Measurements from ENCODE around the gene GABBR2. TPM values are rescaled to one million over a fixed set of nuclear protein-coding genes. Genes with fewer than 3 reads are reported as not detected.
"Not testable (repeated sequence)": the region's sequence is repeated elsewhere in the genome, so short reads cannot be mapped to it uniquely, and the experiment has no call there.

GABBR2 gene
- polyA plus RNA-seq, 4 donors: 0.09 to 1.4 (median 0.71) TPM; not detected in 1

DNA sequence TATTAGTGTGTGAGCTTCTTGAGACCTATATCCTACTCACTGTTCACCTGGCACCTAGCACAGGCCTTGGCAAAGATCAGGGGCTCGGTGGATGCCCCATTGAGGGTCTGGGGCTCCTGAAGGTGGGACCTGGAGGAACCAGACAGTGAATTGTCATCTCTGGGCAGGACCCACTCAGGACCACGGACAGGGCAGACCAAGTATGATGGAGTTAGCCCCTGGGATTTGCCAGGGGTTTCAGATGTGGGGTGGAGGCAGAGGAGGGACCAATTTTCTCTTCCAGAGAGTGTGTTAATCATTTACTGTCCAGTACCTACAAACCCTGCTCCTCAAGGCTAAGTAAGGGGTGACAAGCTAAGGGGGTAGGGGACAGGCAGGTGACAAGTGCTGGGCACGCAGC is 424.0 kb downstream of the GABBR2 start:
- FAIRE-seq: no peak
- H3K4me1 ChIP-seq (ENCODE audit: control insufficient read depth in 3 of 3, insufficient read depth in 2 of 3, low read depth in 1 of 3, low read length in 2 of 3): peaks cover 0 to 13% (median 0%) of the 10 kb centered on the region in 3 donors
- H3K27ac ChIP-seq (ENCODE audit: low read depth in 1 of 3, low read length in 2 of 3): no peak overlapping the region
- H3K36me3 ChIP-seq (ENCODE audit: control insufficient read depth in 3 of 3, insufficient read depth in 2 of 3, low read depth in 1 of 3, low read length in 3 of 3): no peaks in the 10 kb centered on the region
- peaks cover 0 to 2% (median 0%) of the 10 kb centered on the region in 3 donors for H3K27me3 ChIP-seq (ENCODE audit: control insufficient read depth in 3 of 3, insufficient read depth in 3 of 3, low read length in 3 of 3)
- WGBS, 3 donors: 52 to 58% (median 56%) methylated on average over 3 of the region's 3 CpGs
- H3K9me3 ChIP-seq (ENCODE audit: control insufficient read depth in 2 of 2, insufficient read depth in 1 of 2, low read depth in 1 of 2, low read length in 1 of 2): no peaks in the 10 kb centered on the region
- H3K4me3 ChIP-seq (ENCODE audit: low read depth in 1 of 3, low read length in 3 of 3): no peak overlapping the region
- no peak for DNase-seq

GRCh38 chr9:98283143-98283542 is 425.6 kb downstream of the GABBR2 start:
- H3K27me3 ChIP-seq (ENCODE audit: control insufficient read depth in 3 of 3, insufficient read depth in 3 of 3, low read length in 3 of 3); H3K4me3 ChIP-seq (ENCODE audit: low read depth in 1 of 3, low read length in 3 of 3); H3K9me3 ChIP-seq (ENCODE audit: control insufficient read depth in 2 of 2, insufficient read depth in 1 of 2, low read depth in 1 of 2, low read length in 1 of 2); DNase-seq; H3K4me1 ChIP-seq (ENCODE audit: control insufficient read depth in 3 of 3, insufficient read depth in 2 of 3, low read depth in 1 of 3, low read length in 2 of 3); FAIRE-seq; H3K36me3 ChIP-seq (ENCODE audit: control insufficient read depth in 3 of 3, insufficient read depth in 2 of 3, low read depth in 1 of 3, low read length in 3 of 3); H3K27ac ChIP-seq (ENCODE audit: low read depth in 1 of 3, low read length in 2 of 3): not testable (repeated sequence)
- 65 to 85% (median 82%) methylated on average over 7 of the region's 7 CpGs for WGBS, 3 donors

GRCh38 chr9:98281281-98281680 is 427.5 kb downstream of the GABBR2 start:
- H3K36me3 ChIP-seq (ENCODE audit: control insufficient read depth in 3 of 3, insufficient read depth in 2 of 3, low read depth in 1 of 3, low read length in 3 of 3): no peaks in the 10 kb centered on the region
- no peak for DNase-seq
- no peak for FAIRE-seq
- 86 to 100% (median 93%) methylated on average over 1 of the region's 1 CpG for WGBS, 3 donors
- peaks cover 0 to 6% (median 0%) of the 10 kb centered on the region in 3 donors for H3K27me3 ChIP-seq (ENCODE audit: control insufficient read depth in 3 of 3, insufficient read depth in 3 of 3, low read length in 3 of 3)
- no peak overlapping the region for H3K4me3 ChIP-seq (ENCODE audit: low read depth in 1 of 3, low read length in 3 of 3)
- no peaks in the 10 kb centered on the region for H3K4me1 ChIP-seq (ENCODE audit: control insufficient read depth in 3 of 3, insufficient read depth in 2 of 3, low read depth in 1 of 3, low read length in 2 of 3)
- H3K9me3 ChIP-seq (ENCODE audit: control insufficient read depth in 2 of 2, insufficient read depth in 1 of 2, low read depth in 1 of 2, low read length in 1 of 2): peaks cover 0 to 4% of the 10 kb centered on the region in 2 donors
- no peak overlapping the region for H3K27ac ChIP-seq (ENCODE audit: low read depth in 1 of 3, low read length in 2 of 3)

- DNase-seq: no peak
- Histone ChIP-seq H3K9me3 (ENCODE audit: control insufficient read depth in 2 of 2, insufficient read depth in 1 of 2, low read depth in 1 of 2, low read length in 1 of 2) (peaks cover 0 to 4% of the 10 kb centered on the region in 2 donors), H3K27ac (ENCODE audit: low read depth in 1 of 3, low read length in 2 of 3) (no peak overlapping the region), H3K4me1 (ENCODE audit: control insufficient read depth in 3 of 3, insufficient read depth in 2 of 3, low read depth in 1 of 3, low read length in 2 of 3) (no peaks in the 10 kb centered on the region), H3K27me3 (ENCODE audit: control insufficient read depth in 3 of 3, insufficient read depth in 3 of 3, low read length in 3 of 3) (peaks cover 0 to 6% (median 0%) of the 10 kb centered on the region in 3 donors), H3K4me3 (ENCODE audit: low read depth in 1 of 3, low read length in 3 of 3) (no peak overlapping the region), H3K36me3 (ENCODE audit: control insufficient read depth in 3 of 3, insufficient read depth in 2 of 3, low read depth in 1 of 3, low read length in 3 of 3) (no peaks in the 10 kb centered on the region)
- WGBS, 3 donors: 65 to 78% (median 75%) methylated on average over 6 of the region's 6 CpGs
- FAIRE-seq: no peak
Measured at GRCh38 chr9:98280574-98280973, 428.2 kb downstream of the GABBR2 start.

GRCh38 chr9:98280162-98280561 is 428.6 kb downstream of the GABBR2 start:
- FAIRE-seq (no peak), DNase-seq (no peak)

DNA sequence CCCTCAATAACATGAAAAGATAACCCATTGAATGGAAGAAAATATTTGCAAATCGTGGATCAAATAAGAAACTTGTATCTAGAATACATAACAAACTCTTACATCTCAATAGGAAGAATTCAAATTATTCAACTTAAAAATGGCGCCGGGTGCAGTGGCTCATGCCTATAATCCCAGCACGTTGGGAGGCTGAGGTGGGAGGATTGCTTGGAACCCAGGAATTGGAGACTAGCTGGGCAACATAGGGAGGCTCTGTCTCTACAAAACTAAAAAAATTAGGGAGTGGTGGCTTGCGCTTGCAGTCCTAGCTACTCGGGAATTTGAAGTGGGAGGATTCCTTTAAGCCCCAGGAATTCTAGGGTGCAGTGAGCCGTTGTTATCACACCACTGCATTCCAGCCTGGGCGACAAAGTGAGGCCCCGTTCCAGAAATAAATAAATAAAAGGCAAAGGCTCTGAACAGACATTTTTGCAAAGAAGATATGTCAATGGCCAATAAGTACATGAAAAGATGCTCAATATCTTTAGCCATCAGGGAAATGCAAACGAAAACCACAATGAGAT is 431.7 kb downstream of the GABBR2 start:
- whole genome bisulfite sequencing, 3 donors: 64 to 70% (median 67%) methylated on average over 10 of the region's 10 CpGs
- FAIRE-seq: no peak

More at GRCh38 chr9:98280162-98280561, 428.6 kb downstream of the GABBR2 start:
- no peaks in the 10 kb centered on the region for H3K4me1 ChIP-seq (ENCODE audit: control insufficient read depth in 3 of 3, insufficient read depth in 2 of 3, low read depth in 1 of 3, low read length in 2 of 3)
- 76 to 82% (median 79%) methylated on average over 2 of the region's 2 CpGs for WGBS, 3 donors
- H3K9me3 ChIP-seq (ENCODE audit: control insufficient read depth in 2 of 2, insufficient read depth in 1 of 2, low read depth in 1 of 2, low read length in 1 of 2): peaks cover 0 to 4% of the 10 kb centered on the region in 2 donors
- no peak overlapping the region for H3K27ac ChIP-seq (ENCODE audit: low read depth in 1 of 3, low read length in 2 of 3)
- H3K27me3 ChIP-seq (ENCODE audit: control insufficient read depth in 3 of 3, insufficient read depth in 3 of 3, low read length in 3 of 3): peaks cover 0 to 6% (median 0%) of the 10 kb centered on the region in 3 donors
- H3K36me3 ChIP-seq (ENCODE audit: control insufficient read depth in 3 of 3, insufficient read depth in 2 of 3, low read depth in 1 of 3, low read length in 3 of 3): no peaks in the 10 kb centered on the region
- H3K4me3 ChIP-seq (ENCODE audit: low read depth in 1 of 3, low read length in 3 of 3): no peak overlapping the region

GRCh38 chr9:98275159-98275558 is 433.6 kb downstream of the GABBR2 start:
- H3K27me3 ChIP-seq (ENCODE audit: control insufficient read depth in 3 of 3, insufficient read depth in 3 of 3, low read length in 3 of 3): peaks cover 0 to 6% (median 0%) of the 10 kb centered on the region in 3 donors
- WGBS, 3 donors: 83 to 92% (median 91%) methylated on average over 2 of the region's 2 CpGs
- DNase-seq (no peak), FAIRE-seq (no peak)
- no peaks in the 10 kb centered on the region for H3K4me1 ChIP-seq (ENCODE audit: control insufficient read depth in 3 of 3, insufficient read depth in 2 of 3, low read depth in 1 of 3, low read length in 2 of 3)
- peaks cover 0 to 4% of the 10 kb centered on the region in 2 donors for H3K9me3 ChIP-seq (ENCODE audit: control insufficient read depth in 2 of 2, insufficient read depth in 1 of 2, low read depth in 1 of 2, low read length in 1 of 2)
- H3K27ac ChIP-seq (ENCODE audit: low read depth in 1 of 3, low read length in 2 of 3): no peak overlapping the region
- H3K36me3 ChIP-seq (ENCODE audit: control insufficient read depth in 3 of 3, insufficient read depth in 2 of 3, low read depth in 1 of 3, low read length in 3 of 3): no peaks in the 10 kb centered on the region
- no peak overlapping the region for H3K4me3 ChIP-seq (ENCODE audit: low read depth in 1 of 3, low read length in 3 of 3)

More for the DNA sequence above, 431.7 kb downstream of the GABBR2 start:
- Histone ChIP-seq H3K4me3 (ENCODE audit: low read depth in 1 of 3, low read length in 3 of 3) (no peak overlapping the region), H3K36me3 (ENCODE audit: control insufficient read depth in 3 of 3, insufficient read depth in 2 of 3, low read depth in 1 of 3, low read length in 3 of 3) (no peaks in the 10 kb centered on the region), H3K9me3 (ENCODE audit: control insufficient read depth in 2 of 2, insufficient read depth in 1 of 2, low read depth in 1 of 2, low read length in 1 of 2) (peaks cover 0 to 4% of the 10 kb centered on the region in 2 donors), H3K27ac (ENCODE audit: low read depth in 1 of 3, low read length in 2 of 3) (no peak overlapping the region), H3K27me3 (ENCODE audit: control insufficient read depth in 3 of 3, insufficient read depth in 3 of 3, low read length in 3 of 3) (peaks cover 0 to 6% (median 0%) of the 10 kb centered on the region in 3 donors), H3K4me1 (ENCODE audit: control insufficient read depth in 3 of 3, insufficient read depth in 2 of 3, low read depth in 1 of 3, low read length in 2 of 3) (no peaks in the 10 kb centered on the region)
- no peak for DNase-seq

DNA sequence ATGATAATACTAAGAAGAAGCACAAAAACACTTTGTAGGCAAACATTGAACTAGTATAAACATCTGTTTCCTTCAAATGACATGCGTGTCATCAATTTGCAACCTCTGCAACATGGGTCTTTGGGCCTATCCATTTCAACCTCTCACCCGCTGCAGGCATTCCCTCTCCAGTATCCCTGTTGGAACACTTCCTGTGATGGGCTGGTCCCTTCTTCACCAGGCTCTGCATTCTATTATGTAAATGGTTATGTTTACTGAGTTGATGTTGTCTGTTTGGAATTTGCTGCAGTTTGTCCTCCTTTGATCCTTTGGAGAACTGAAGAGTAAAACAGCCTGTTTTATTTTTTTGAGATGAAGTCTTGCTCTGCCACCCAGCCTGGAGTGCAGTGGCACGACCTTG is 436.7 kb downstream of the GABBR2 start:
- no peak overlapping the region for H3K4me3 ChIP-seq (ENCODE audit: low read depth in 1 of 3, low read length in 3 of 3)
- peaks cover 0 to 3% of the 10 kb centered on the region in 2 donors for H3K9me3 ChIP-seq (ENCODE audit: control insufficient read depth in 2 of 2, insufficient read depth in 1 of 2, low read depth in 1 of 2, low read length in 1 of 2)
- no peaks in the 10 kb centered on the region for H3K27me3 ChIP-seq (ENCODE audit: control insufficient read depth in 3 of 3, insufficient read depth in 3 of 3, low read length in 3 of 3)
- H3K27ac ChIP-seq (ENCODE audit: low read depth in 1 of 3, low read length in 2 of 3): no peak overlapping the region
- DNase-seq: no peak
- no peak for FAIRE-seq
- no peaks in the 10 kb centered on the region for H3K36me3 ChIP-seq (ENCODE audit: control insufficient read depth in 3 of 3, insufficient read depth in 2 of 3, low read depth in 1 of 3, low read length in 3 of 3)
- WGBS, 3 donors: 69 to 88% (median 86%) methylated on average over 3 of the region's 3 CpGs
- no peaks in the 10 kb centered on the region for H3K4me1 ChIP-seq (ENCODE audit: control insufficient read depth in 3 of 3, insufficient read depth in 2 of 3, low read depth in 1 of 3, low read length in 2 of 3)

DNA sequence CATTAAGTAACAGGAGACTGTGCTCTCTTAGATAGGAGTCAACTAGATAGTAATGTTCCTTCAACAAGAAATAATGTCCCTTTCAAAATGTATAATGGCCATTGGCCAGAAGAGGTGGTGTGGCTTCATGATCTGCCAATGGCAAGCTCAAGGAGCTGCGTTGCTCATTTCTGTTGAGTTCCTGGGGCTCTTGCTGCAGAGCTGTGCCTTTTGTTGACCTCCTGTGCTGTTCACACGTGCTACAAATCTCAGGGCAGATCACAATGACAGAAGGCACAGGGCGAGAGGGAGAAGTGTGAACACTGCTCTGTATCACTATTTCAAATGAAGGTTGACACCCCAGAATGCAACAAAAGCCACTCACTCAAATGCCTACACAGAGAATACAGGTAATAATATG is 437.3 kb downstream of the GABBR2 start:
- H3K4me1 ChIP-seq (ENCODE audit: control insufficient read depth in 3 of 3, insufficient read depth in 2 of 3, low read depth in 1 of 3, low read length in 2 of 3): no peaks in the 10 kb centered on the region
- WGBS, 3 donors: 51 to 54% (median 52%) methylated on average over 3 of the region's 3 CpGs
- no peak overlapping the region for H3K27ac ChIP-seq (ENCODE audit: low read depth in 1 of 3, low read length in 2 of 3)
- H3K27me3 ChIP-seq (ENCODE audit: control insufficient read depth in 3 of 3, insufficient read depth in 3 of 3, low read length in 3 of 3): no peaks in the 10 kb centered on the region
- H3K36me3 ChIP-seq (ENCODE audit: control insufficient read depth in 3 of 3, insufficient read depth in 2 of 3, low read depth in 1 of 3, low read length in 3 of 3): no peaks in the 10 kb centered on the region
- FAIRE-seq: no peak
- no peaks in the 10 kb centered on the region for H3K9me3 ChIP-seq (ENCODE audit: control insufficient read depth in 2 of 2, insufficient read depth in 1 of 2, low read depth in 1 of 2, low read length in 1 of 2)
- no peak for DNase-seq
- no peak overlapping the region for H3K4me3 ChIP-seq (ENCODE audit: low read depth in 1 of 3, low read length in 3 of 3)
